ENCODE results near the gene ADAMTSL3.
"Not testable (repeated sequence)": the region's sequence is repeated elsewhere in the genome, so short reads cannot be mapped to it uniquely, and the experiment has no call there.

ADAMTSL3 gene

GRCh38 chr15:83964967-83965366 lies 311.0 kb downstream of the ADAMTSL3 start:
- H3K4me3 Mint-ChIP-seq; H3K27me3 Mint-ChIP-seq; H3K36me3 Mint-ChIP-seq; H3K4me1 Mint-ChIP-seq (ENCODE audit: low read depth); H3K9me3 Mint-ChIP-seq (ENCODE audit: low read depth); H3K27ac Mint-ChIP-seq: not testable (repeated sequence)

GRCh38 chr15:83970295-83970890 lies 316.5 kb downstream of the ADAMTSL3 start:
- Mint-ChIP-seq H3K27ac (no peak overlapping the region), H3K36me3 (no peaks in the 10 kb centered on the region)

DNA sequence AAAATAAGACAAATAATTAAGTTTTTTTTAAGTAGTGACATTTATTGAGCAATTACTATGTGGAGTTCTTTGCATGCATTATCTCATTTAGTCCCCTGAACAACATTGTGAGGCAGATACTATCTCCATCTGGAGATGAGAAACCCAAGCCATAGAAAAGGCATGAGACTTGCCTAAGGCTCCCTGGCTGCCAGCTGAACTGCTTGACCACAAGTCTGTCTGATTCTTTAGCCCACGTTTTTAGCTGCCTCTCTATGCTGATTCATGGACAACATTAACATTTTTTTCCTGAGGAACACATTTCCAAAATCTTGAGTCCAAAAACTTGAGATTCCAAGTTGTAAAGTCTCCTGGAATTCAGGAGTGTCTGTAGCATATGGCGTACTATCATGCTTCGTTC lies 318.1 kb downstream of the ADAMTSL3 start:
- Mint-ChIP-seq H3K27me3 (peaks cover 8% of the 10 kb centered on the region), H3K4me1 (ENCODE audit: low read depth) (no peaks in the 10 kb centered on the region), H3K9me3 (ENCODE audit: low read depth) (no peaks in the 10 kb centered on the region), H3K4me3 (no peak overlapping the region), H3K36me3 (no peaks in the 10 kb centered on the region), H3K27ac (no peak overlapping the region)

More at GRCh38 chr15:83970295-83970890, 316.5 kb downstream of the ADAMTSL3 start:
- Mint-ChIP-seq H3K9me3 (ENCODE audit: low read depth) (peaks cover 5% of the 10 kb centered on the region), H3K4me1 (ENCODE audit: low read depth) (no peaks in the 10 kb centered on the region), H3K4me3 (no peak overlapping the region), H3K27me3 (peaks cover 5% of the 10 kb centered on the region)

DNA sequence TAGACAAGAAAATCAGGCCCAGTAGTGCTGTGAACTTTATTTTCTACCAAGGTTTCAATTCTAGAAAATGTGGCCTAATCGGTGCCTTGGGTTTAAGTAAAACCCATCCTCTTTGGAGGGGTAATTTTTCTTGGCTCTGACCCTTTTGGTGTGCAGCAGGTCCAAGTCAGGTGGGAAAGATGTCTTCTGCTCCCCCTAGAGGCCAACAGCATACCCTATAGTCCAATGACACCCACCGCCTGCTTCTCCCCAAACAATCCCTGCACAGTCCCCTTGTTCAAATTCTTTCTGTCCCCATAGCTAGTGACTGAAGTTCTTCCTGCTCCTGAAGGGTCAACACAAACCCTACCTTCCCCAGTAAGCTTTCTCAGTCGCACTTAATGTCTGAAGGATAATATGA lies 319.9 kb downstream of the ADAMTSL3 start:
- Mint-ChIP-seq H3K27me3 (peaks cover 8% of the 10 kb centered on the region), H3K36me3 (no peaks in the 10 kb centered on the region), H3K27ac (no peak overlapping the region), H3K4me3 (no peak overlapping the region), H3K9me3 (ENCODE audit: low read depth) (no peaks in the 10 kb centered on the region), H3K4me1 (ENCODE audit: low read depth) (no peaks in the 10 kb centered on the region)

GRCh38 chr15:83977992-83978391 lies 324.1 kb downstream of the ADAMTSL3 start:
- no peaks in the 10 kb centered on the region for H3K9me3 Mint-ChIP-seq (ENCODE audit: low read depth)
- H3K36me3 Mint-ChIP-seq = no peaks in the 10 kb centered on the region

DNA sequence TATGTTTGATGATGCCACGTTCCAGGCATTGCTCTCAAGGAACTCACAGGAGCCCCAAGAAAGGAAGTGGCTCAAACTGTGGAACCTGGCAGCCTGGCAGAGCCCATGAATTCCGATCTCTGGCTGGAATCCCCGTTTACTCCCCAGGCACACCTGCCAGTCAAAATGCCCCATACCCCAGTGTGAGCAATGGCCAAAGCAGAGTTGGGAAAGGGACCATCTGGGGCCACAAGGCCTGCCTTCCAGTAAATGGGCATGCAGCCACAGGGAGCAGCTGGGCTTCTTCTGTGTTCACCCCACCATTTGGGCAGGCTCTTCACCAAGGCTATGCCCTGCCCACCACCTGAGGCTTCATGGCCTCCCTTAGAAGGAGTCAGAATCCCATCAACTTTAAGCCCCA lies 324.7 kb downstream of the ADAMTSL3 start:
- Mint-ChIP-seq H3K9me3 (ENCODE audit: low read depth) (no peaks in the 10 kb centered on the region), H3K4me1 (ENCODE audit: low read depth) (no peaks in the 10 kb centered on the region), H3K27me3 (peaks cover 8% of the 10 kb centered on the region), H3K36me3 (no peaks in the 10 kb centered on the region), H3K4me3 (no peak overlapping the region), H3K27ac (no peak overlapping the region)

More at GRCh38 chr15:83977992-83978391, 324.1 kb downstream of the ADAMTSL3 start:
- Mint-ChIP-seq H3K4me3 (no peak overlapping the region), H3K27me3 (peaks cover 8% of the 10 kb centered on the region), H3K27ac (no peak overlapping the region), H3K4me1 (ENCODE audit: low read depth) (no peaks in the 10 kb centered on the region)

GRCh38 chr15:83980637-83981036 lies 326.7 kb downstream of the ADAMTSL3 start:
- Mint-ChIP-seq H3K4me1 (ENCODE audit: low read depth) (no peaks in the 10 kb centered on the region), H3K4me3 (no peak overlapping the region), H3K9me3 (ENCODE audit: low read depth) (no peaks in the 10 kb centered on the region), H3K36me3 (no peaks in the 10 kb centered on the region), H3K27ac (no peak overlapping the region), H3K27me3 (peaks cover 4% of the 10 kb centered on the region)

DNA sequence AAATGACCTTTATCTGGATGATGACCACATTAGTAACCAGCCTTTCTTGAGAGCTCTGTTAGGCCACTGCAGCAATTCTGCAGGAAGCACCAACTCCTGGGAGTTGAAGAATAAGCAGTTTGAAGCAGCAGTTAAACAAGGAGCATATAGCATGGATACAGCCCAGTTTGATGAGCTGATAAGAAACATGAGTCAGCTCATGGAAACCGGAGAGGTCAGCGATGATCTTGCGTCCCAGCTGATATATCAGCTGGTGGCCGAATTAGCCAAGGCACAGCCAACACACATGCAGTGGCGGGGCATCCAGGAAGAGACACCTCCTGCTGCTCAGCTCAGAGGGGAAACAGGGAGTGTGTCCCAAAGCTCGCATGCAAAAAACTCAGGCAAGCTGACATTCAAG lies 328.8 kb downstream of the ADAMTSL3 start:
- Mint-ChIP-seq H3K4me3 (no peak overlapping the region), H3K27ac (no peak overlapping the region), H3K36me3 (no peaks in the 10 kb centered on the region), H3K27me3 (no peaks in the 10 kb centered on the region), H3K4me1 (ENCODE audit: low read depth) (no peaks in the 10 kb centered on the region), H3K9me3 (ENCODE audit: low read depth) (no peaks in the 10 kb centered on the region)

DNA sequence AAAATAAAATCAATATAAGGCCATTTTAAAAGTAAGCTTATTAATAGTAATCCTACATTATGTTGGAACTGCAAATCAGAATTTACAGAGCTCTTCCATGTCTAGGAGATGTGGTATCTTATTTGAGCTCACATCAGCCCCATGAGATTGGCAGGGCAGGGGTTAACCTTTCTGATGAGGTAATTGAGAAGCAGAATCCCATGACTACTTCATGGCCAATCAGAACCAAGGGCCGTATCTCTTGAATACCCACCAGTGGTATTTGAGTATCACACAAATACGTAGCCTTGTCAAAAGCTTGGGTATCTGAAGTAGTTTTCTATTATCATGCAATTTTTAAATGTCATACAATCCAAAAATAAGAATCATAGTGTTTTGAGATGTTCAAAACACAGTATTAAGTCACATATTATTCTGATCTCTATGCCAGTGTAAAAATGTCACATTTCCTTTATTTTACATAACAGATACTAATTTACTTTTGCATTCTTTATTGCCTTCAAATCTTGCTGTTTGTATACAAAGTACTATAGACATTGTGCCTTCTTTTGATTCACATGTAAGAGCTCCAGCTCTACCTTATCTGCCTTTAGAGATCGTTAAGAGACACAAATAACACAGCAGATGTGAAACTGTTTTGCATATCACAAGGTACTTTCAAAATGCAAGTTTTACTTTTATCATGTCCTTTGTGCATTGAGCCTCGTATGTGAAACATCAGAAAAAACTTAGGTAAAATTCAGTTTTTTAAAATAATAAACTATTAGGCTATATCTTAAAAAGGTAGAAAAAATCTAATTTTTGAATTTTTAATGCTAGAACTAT lies 329.9 kb downstream of the ADAMTSL3 start:
- H3K4me1 Mint-ChIP-seq (ENCODE audit: low read depth) = no peaks in the 10 kb centered on the region
- no peak overlapping the region for H3K4me3 Mint-ChIP-seq
- H3K27ac Mint-ChIP-seq = no peak overlapping the region
- H3K27me3 Mint-ChIP-seq = no peaks in the 10 kb centered on the region
- no peaks in the 10 kb centered on the region for H3K9me3 Mint-ChIP-seq (ENCODE audit: low read depth)
- no peaks in the 10 kb centered on the region for H3K36me3 Mint-ChIP-seq

DNA sequence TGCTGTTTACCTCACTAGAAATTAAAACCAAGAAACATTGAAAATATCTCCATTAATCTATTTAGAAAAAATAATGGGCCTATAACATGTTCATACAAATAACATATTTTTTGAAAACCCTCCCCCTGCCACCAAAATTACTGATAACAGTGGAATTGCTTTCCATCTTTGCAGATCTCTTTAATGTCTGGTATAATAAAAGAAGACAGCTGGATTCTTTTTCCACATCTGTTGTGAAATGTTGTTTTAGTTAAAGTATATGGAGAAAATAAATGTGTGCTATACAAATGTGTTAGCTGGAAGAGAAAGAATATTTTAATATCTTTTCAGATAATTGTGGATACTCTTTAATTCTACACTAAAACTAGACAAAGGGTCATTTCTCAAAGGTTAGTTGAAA lies 330.7 kb downstream of the ADAMTSL3 start:
- Mint-ChIP-seq H3K27ac (no peak overlapping the region), H3K36me3 (no peaks in the 10 kb centered on the region), H3K4me1 (ENCODE audit: low read depth) (no peaks in the 10 kb centered on the region), H3K27me3 (no peaks in the 10 kb centered on the region), H3K4me3 (no peak overlapping the region), H3K9me3 (ENCODE audit: low read depth) (no peaks in the 10 kb centered on the region)

DNA sequence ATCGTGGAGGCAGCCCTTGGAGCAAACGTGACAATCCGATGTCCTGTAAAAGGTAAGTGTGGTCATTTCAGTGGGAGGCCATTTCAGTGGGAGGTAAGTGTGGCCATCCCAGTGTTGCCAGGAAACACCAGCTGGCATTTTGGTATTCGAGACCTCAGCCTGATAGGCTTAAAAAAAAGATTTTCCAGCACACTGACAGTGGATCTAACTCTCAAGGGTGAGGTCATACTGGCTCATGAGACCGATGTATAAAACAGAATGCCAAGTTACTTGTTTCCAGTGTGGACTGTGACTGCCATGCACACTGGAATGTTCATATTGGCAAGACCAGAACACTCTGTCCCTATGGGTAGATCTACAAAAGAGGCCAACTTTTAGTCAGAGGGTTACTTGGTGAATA lies 337.2 kb downstream of the ADAMTSL3 start:
- no peaks in the 10 kb centered on the region for H3K9me3 Mint-ChIP-seq (ENCODE audit: low read depth)
- no peaks in the 10 kb centered on the region for H3K4me1 Mint-ChIP-seq (ENCODE audit: low read depth)
- H3K4me3 Mint-ChIP-seq = no peak overlapping the region
- peaks cover 7% of the 10 kb centered on the region for H3K27me3 Mint-ChIP-seq
- H3K27ac Mint-ChIP-seq = no peak overlapping the region
- no peaks in the 10 kb centered on the region for H3K36me3 Mint-ChIP-seq

DNA sequence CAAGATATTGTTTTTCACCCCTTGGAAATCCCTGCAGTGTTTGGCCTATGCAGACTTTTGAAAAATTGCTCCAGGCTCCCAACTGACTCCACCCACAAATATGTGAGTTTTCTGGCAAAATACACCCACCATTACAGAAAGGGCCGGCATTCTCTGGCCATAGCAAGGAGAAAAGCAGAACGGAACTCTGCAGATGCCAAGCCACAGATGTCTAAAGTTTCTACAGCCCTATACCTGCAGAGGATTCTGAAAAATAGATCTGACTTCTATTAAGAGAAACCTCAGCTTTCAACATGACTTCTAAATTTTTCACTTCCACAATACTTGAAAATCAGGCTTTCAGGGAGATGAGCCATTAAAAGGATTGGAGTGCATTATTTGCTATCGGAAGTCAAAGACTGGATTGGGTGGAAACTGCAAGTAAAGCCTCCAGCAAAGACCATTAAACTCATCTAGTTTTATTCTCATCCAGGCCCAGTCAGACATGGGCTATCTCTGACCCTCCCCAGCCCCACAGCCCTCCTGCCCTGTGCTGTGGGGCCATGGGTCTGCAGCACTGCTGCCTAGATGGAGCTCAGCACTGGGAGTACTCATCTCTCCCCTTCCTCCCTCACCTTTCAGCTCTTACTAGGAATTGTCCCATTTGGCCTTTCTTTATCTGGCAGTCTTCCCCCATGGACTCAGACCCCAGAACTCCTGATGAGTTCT lies 338.6 kb downstream of the ADAMTSL3 start:
- no peaks in the 10 kb centered on the region for H3K4me1 Mint-ChIP-seq (ENCODE audit: low read depth)
- H3K4me3 Mint-ChIP-seq = no peak overlapping the region
- H3K27me3 Mint-ChIP-seq = peaks cover 10% of the 10 kb centered on the region
- H3K36me3 Mint-ChIP-seq = no peaks in the 10 kb centered on the region
- no peak overlapping the region for H3K27ac Mint-ChIP-seq
- H3K9me3 Mint-ChIP-seq (ENCODE audit: low read depth) = no peaks in the 10 kb centered on the region

DNA sequence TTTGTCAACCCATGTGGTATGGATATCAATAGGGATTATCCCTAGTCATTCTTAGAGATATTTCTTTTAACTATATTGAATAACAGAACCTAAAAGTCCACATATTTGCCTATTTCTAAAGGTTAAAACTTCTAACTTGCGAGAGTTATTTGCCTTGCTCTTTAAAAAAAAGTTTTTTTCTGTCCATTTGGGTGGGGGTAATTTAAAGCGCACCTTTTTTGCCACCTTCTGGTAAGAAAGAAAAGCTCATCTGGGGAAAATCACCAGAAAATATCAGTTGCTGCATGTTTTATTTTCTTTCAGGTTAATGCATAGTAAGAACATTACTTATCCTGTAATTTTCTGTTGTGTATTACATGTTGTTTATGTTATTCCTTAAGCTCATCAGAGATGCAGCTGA lies 339.7 kb downstream of the ADAMTSL3 start:
- Mint-ChIP-seq H3K4me1 (ENCODE audit: low read depth) (no peaks in the 10 kb centered on the region), H3K4me3 (no peak overlapping the region), H3K36me3 (no peaks in the 10 kb centered on the region), H3K27me3 (peaks cover 10% of the 10 kb centered on the region), H3K27ac (no peak overlapping the region), H3K9me3 (ENCODE audit: low read depth) (no peaks in the 10 kb centered on the region)

DNA sequence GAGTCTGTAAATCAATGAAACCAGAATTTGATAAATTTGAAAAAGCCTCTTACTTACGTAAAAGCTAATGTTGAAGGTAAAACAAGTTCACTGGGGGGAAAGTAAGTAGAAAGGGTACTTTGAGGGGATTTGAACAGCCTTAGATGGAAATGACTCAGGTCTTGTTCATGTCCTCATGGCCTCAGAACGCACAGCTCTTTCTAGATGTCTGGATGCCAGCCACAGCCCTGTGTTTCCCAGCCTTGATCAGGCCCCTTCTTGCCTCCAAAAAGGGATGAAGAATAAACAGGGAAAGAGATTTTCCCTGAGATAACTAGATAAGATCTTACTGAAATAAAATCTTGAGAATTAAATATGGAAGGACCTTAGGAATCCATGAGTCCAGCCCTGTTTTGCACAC lies 344.6 kb downstream of the ADAMTSL3 start:
- peaks cover 8% of the 10 kb centered on the region for H3K27me3 Mint-ChIP-seq
- no peaks in the 10 kb centered on the region for H3K36me3 Mint-ChIP-seq
- no peaks in the 10 kb centered on the region for H3K9me3 Mint-ChIP-seq (ENCODE audit: low read depth)
- no peak overlapping the region for H3K4me3 Mint-ChIP-seq
- no peak overlapping the region for H3K27ac Mint-ChIP-seq
- H3K4me1 Mint-ChIP-seq (ENCODE audit: low read depth) = no peaks in the 10 kb centered on the region

GRCh38 chr15:83999396-84000135 lies 345.6 kb downstream of the ADAMTSL3 start:
- H3K4me3 Mint-ChIP-seq = no peak overlapping the region
- peaks cover 6% of the 10 kb centered on the region for H3K27me3 Mint-ChIP-seq
- H3K4me1 Mint-ChIP-seq (ENCODE audit: low read depth) = no peaks in the 10 kb centered on the region
- H3K9me3 Mint-ChIP-seq (ENCODE audit: low read depth) = no peaks in the 10 kb centered on the region
- no peak overlapping the region for H3K27ac Mint-ChIP-seq
- H3K36me3 Mint-ChIP-seq = no peaks in the 10 kb centered on the region

All from activated naive CD8-positive, alpha-beta T cell (primary cell).